Adipocyte (in vitro differentiated cells): ENCODE measurements around the gene MPPED2.

Experiments used
- DNase-seq: peaks from one replicate; pipeline ENCODE4 v3.0.0-alpha.2; 2015; ENCODE audit warnings: low read depth
- H3K27me3 ChIP-seq: replicated peaks from 2 replicates; pipeline ENCODE4 v1.7.0; 2013; ENCODE audit warnings: mild to moderate bottlenecking, low read length, moderate library complexity; ENCODE audit not compliant: control insufficient read depth, insufficient read depth
- H3K36me3 ChIP-seq: 2 replicates; pipeline ENCODE4 v1.7.0; 2013; ENCODE audit warnings: low read length, mild to moderate bottlenecking, moderate library complexity; ENCODE audit not compliant: control insufficient read depth, insufficient read depth, severe bottlenecking
- H3K4me1 ChIP-seq: 2 replicates; pipeline ENCODE4 v1.7.0; 2013; ENCODE audit warnings: mild to moderate bottlenecking, low read length, moderate library complexity; ENCODE audit not compliant: control insufficient read depth, insufficient read depth
- H3K4me3 ChIP-seq: 2 replicates; pipeline ENCODE4 v1.7.0; 2013; ENCODE audit warnings: mild to moderate bottlenecking, low read length, moderate library complexity
- H3K9ac ChIP-seq: 2 replicates; pipeline ENCODE4 v1.7.0; 2013; ENCODE audit warnings: mild to moderate bottlenecking, low read length, moderate library complexity
- H3K9me3 ChIP-seq: 2 replicates; pipeline ENCODE4 v1.7.0; 2013; ENCODE audit warnings: mild to moderate bottlenecking, low read length, moderate library complexity; ENCODE audit not compliant: control insufficient read depth

MPPED2 gene

DNA sequence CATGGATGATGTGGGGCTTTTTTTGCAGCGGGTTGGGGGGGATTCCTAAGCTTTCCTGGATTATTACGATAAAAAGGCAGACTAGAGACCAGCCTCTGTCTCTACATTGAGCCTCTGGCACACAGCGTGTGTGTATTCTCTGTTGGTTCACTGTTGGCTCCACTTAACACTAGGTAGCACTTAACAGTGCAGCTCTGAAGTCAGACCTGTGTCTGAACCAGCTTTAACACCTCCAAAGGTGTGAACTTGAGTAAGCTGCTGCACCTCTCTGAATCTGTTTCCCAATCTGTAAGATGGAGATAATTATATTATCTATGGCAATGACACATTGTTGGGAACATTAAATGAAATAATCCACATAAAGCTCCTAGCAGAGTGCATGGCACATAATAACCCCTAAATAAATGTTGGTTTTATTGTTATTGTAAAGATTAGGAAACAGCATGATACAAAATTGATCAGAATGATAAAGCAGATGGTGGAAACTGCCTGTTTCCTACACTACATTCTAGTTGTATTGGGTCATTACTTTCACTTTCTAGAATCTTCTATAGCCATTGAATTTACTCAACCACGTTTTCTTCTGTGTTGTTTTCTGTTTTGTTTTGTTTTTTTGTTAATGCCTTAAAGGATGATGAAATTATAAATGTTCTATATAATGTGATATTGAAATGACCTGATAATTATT lies 154.9 kb downstream of the MPPED2 start:
- Histone ChIP-seq H3K9me3 (no peaks in the 10 kb centered on the region), H3K27me3 (peaks cover 13% of the 10 kb centered on the region), H3K4me3 (no peak overlapping the region), H3K9ac (no peak overlapping the region), H3K4me1 (no peaks in the 10 kb centered on the region), H3K36me3 (no peaks in the 10 kb centered on the region)
- DNase-seq = no peak

DNA sequence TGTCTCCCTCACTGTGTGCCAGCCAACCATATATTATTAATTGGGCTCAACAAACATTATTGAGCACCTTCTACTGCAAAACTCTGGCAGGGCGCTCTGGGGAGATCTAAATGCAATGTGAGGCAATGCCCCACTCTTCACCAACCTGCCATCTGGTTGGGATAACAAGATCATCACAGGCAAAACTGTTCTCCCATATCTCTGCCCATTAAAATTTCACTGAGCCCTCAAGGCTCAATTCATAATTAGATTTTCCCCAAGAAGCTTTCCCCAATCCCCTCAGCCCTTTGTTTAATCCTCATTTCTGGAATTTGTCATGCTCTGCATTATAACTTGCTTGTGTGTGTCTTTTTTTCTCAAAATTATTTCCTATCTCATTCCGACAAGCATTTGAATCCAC lies 156.6 kb downstream of the MPPED2 start:
- no peaks in the 10 kb centered on the region for H3K36me3 ChIP-seq
- H3K4me1 ChIP-seq = no peaks in the 10 kb centered on the region
- H3K9me3 ChIP-seq = no peaks in the 10 kb centered on the region
- DNase-seq = no peak
- H3K9ac ChIP-seq = no peak overlapping the region
- H3K27me3 ChIP-seq = peaks cover 21% of the 10 kb centered on the region
- H3K4me3 ChIP-seq = no peak overlapping the region

DNA sequence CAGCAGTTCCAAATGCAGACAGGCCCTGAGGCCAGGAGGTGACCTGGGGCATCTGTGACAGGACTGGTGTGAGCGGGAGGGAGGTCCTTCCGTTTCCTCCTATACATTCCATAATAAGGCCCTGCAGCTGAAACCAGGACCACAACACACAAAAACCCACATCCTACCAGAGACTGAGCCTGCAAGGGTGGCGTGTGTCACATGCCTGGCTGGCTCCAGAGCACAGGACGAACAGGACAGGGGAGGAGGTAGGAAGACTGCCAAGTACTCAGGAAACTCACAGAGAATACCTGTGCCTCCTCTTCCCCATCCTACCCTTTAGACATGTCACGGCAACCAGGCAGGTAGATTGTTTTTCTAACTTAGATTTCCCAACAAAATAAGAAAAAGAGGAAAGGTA lies 159.4 kb downstream of the MPPED2 start:
- Histone ChIP-seq H3K9ac (no peak overlapping the region), H3K27me3 (peaks cover 38% of the 10 kb centered on the region), H3K9me3 (no peaks in the 10 kb centered on the region), H3K4me3 (no peak overlapping the region), H3K4me1 (no peaks in the 10 kb centered on the region), H3K36me3 (no peaks in the 10 kb centered on the region)
- DNase-seq = no peak

DNA sequence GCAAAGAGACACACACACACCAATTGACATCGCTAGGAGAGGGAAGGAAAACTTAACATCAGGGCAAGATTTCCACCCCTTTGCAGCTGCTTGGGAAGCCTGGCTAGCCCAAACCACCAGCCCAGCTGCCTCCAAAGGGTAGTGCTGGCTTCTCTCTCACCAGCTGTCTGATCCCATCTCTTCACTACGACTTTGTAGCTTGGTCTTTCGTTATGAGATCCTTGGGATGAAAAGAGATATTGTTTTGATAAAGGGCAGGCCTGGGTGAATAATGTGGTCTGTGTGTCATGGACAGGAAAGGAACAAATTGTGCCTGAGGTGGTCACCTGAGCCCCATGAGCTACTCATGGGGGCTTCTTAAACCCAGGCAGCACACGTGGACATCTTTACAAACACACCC lies 161.3 kb downstream of the MPPED2 start:
- Histone ChIP-seq H3K27me3 (peaks cover 37% of the 10 kb centered on the region), H3K9me3 (no peaks in the 10 kb centered on the region), H3K9ac (no peak overlapping the region), H3K4me1 (no peaks in the 10 kb centered on the region), H3K36me3 (no peaks in the 10 kb centered on the region), H3K4me3 (no peak overlapping the region)
- DNase-seq = no peak

DNA sequence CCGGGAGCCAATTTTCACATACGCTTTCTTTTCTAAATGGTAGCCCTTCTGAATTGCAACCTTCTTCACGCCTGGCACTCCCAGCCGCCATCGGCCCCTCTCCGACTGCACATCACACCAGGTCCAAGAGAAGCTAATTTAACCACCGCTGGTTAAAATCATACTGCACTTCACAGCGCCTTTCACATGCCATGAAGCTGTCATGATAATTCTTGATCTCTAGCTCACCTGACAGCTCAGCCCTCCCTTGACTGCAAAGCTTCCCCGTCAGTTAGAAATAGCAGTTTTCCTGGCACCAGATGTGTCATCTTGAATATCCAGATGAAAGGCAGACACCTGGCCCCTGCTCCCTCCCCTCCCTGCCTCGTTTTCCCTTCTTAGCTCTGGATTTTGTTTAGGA lies 161.8 kb downstream of the MPPED2 start:
- Histone ChIP-seq H3K9ac (no peak overlapping the region), H3K9me3 (no peaks in the 10 kb centered on the region), H3K4me1 (no peaks in the 10 kb centered on the region), H3K4me3 (no peak overlapping the region), H3K36me3 (no peaks in the 10 kb centered on the region), H3K27me3 (peaks cover 41% of the 10 kb centered on the region)
- DNase-seq = no peak

DNA sequence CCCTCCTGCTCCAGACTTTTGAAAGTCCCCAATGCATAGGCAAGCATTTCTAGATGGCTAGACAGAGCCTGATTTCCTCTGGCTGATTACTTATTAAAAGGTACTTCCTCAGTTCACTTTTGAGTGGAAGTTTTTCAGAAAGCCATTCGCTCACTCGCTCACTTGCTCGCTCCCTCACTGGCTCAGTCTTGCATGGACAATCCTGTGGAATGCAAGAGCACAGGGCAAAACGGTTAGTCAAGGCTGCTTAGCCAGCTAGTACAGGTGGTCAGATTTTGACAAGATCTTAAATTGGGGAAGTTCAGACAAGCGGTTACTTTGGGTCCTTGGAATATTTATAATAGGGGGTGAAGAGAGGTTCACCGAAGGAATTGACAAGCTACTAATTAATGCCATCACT lies 162.3 kb downstream of the MPPED2 start:
- no peak overlapping the region for H3K4me3 ChIP-seq
- no peaks in the 10 kb centered on the region for H3K36me3 ChIP-seq
- no peaks in the 10 kb centered on the region for H3K4me1 ChIP-seq
- no peak overlapping the region for H3K9ac ChIP-seq
- no peak for DNase-seq
- no peaks in the 10 kb centered on the region for H3K9me3 ChIP-seq
- H3K27me3 ChIP-seq = peaks cover 41% of the 10 kb centered on the region

DNA sequence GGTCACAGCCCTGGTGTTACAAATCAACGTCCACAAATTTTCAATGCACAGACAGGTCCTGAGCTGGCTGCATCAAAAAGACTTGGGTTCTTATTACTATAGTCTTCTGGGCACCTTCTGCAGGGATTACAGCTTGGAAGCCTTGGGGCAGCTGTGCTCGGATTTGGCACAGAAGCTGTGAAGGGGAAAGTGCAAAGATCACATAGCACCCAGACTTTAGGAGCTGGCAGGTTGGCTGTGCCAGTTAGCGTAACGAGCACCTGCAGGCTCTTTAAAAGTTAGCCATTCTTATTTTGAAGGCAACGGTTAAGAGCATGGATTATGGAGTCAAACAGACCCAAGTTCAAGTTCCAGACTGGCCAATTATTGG lies 162.9 kb downstream of the MPPED2 start:
- H3K9me3 ChIP-seq = no peaks in the 10 kb centered on the region
- DNase-seq = no peak
- H3K4me1 ChIP-seq = no peaks in the 10 kb centered on the region
- no peaks in the 10 kb centered on the region for H3K36me3 ChIP-seq
- no peak overlapping the region for H3K4me3 ChIP-seq
- peaks cover 41% of the 10 kb centered on the region for H3K27me3 ChIP-seq
- H3K9ac ChIP-seq = no peak overlapping the region

DNA sequence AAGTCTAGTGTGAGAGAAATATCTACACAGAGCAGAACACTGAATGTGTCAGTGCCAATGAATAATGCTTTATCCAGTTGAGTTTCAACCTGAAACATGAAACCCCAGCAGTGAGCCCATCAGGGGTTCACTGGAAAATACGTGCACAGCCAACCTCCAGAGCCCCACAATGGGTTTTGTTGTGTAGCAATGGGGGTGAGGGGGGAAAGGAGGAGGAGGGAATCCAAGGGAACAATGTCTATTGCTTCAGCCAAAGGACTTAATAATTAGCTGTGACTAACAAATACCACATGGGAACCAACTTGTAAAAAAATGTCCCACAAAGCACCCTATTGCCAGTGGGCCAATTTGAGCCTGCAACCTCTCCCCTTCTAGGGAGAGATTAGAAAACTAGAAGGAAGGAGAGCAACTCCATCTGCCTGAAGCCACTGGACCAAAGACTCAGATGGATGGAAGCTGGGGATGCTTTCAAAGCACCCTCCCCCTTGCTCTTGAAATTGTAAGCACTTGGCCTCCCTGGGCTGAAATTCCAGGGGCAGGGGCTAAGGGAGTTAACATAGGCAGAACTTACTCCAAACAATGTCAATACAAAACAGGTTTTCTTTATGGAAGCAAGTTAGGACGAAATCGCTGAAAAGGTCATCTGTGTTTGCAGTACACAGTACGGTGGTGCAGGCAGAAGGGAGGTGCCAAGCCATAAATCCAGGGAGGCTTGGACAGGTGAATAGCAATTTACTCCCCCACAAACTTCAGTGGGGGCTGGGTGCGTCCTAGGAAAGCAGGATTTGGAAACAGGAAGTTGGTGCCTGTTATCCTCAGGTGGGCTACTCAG lies 163.5 kb downstream of the MPPED2 start:
- DNase-seq = no peak
- Histone ChIP-seq H3K9me3 (no peaks in the 10 kb centered on the region), H3K4me3 (no peak overlapping the region)

DNA sequence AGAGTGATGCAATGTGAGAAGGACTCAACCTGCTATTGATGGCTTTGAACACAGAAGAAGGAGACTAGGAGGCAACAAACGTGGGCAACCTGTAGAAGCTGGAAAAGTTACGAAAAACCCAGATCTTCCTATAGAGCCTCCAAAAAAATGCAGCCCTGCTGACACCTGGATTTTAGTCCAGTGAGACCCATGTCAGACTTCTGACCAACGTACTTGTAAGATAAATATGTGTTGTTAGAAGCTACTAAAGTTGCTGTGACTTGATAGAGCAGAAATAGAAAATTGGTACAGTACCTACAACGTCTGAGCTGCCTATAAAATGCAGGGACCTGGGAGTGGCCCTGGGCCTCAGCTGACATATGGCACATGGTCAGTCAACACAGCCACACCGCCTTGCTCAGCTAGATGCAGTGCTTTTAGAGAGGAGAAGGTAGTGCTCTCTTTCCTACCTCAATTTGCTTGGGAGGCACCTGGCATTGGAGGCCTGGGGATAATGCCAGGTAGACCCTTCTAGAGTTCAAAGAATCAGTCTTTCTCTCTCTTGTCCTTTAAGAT lies 165.8 kb downstream of the MPPED2 start:
- no peak overlapping the region for H3K9ac ChIP-seq
- no peaks in the 10 kb centered on the region for H3K4me1 ChIP-seq
- peaks cover 41% of the 10 kb centered on the region for H3K27me3 ChIP-seq
- no peaks in the 10 kb centered on the region for H3K36me3 ChIP-seq
- no peaks in the 10 kb centered on the region for H3K9me3 ChIP-seq
- no peak overlapping the region for H3K4me3 ChIP-seq
- no peak for DNase-seq

More for the DNA sequence above, 163.5 kb downstream of the MPPED2 start:
- Histone ChIP-seq H3K9ac (no peak overlapping the region), H3K27me3 (peaks cover 41% of the 10 kb centered on the region), H3K4me1 (no peaks in the 10 kb centered on the region), H3K36me3 (no peaks in the 10 kb centered on the region)

DNA sequence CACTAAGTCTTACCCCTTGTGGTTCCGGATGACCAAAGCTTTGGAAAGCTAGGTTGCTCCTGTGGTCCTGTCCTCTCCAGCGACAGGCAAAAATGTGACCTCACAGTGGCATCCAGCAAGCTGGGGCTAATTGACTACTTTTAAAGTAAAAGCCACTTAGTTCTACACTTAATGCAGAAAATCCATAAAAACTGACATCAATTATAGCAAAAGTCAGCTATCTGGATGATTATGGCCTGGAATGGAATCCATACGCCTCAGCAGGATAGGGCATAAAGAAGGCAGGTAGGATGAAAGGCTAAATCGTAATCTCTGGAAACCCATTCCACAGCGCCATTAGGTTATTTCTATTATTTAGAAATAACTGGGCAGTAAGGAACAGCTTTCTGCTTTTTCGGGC lies 171.3 kb downstream of the MPPED2 start:
- H3K4me3 ChIP-seq = no peak overlapping the region
- H3K4me1 ChIP-seq = no peaks in the 10 kb centered on the region
- H3K9ac ChIP-seq = no peak overlapping the region
- H3K27me3 ChIP-seq = peaks cover 18% of the 10 kb centered on the region
- H3K9me3 ChIP-seq = no peaks in the 10 kb centered on the region
- DNase-seq = no peak
- H3K36me3 ChIP-seq = no peaks in the 10 kb centered on the region

DNA sequence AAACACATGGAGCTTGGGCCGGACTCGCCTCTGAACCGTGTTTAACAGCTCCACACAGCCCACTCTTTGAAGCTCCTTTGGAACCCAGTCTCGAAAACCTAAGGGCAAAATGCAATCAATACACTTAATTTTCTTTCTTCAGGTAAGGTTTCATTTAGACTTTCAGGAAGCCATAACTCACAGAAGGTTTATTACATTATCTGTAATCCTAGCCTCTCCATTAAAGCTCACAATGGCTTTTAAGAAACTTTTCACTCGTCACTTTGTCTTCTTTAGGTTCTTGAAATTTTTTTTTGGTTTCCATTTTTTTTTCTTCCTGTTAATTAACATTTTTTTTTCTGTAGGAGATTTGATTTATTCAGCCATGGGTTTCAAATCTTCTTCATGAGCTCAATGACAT lies 171.9 kb downstream of the MPPED2 start:
- H3K4me3 ChIP-seq = no peak overlapping the region
- no peaks in the 10 kb centered on the region for H3K9me3 ChIP-seq
- no peaks in the 10 kb centered on the region for H3K36me3 ChIP-seq
- DNase-seq = no peak
- no peaks in the 10 kb centered on the region for H3K4me1 ChIP-seq
- H3K27me3 ChIP-seq = peaks cover 14% of the 10 kb centered on the region
- no peak overlapping the region for H3K9ac ChIP-seq
